Esophagus (tissue), 2 donors: ENCODE results near the gene NUAK2. TPM values are rescaled to one million over a fixed set of nuclear protein-coding genes. Genes with fewer than 3 reads are reported as not detected.
"Not testable (repeated sequence)": the region's sequence is repeated elsewhere in the genome, so short reads cannot be mapped to it uniquely, and the experiment has no call there.

Source experiments
- H3K27ac ChIP-seq, 2 donors: one replicate each; pipeline ENCODE4 v1.5.1; 2013; ENCODE audit warnings: low read depth in 2 of 2, mild to moderate bottlenecking in 2 of 2, inconsistent platforms in 1 of 2, low read length in 1 of 2, moderate library complexity in 1 of 2
- H3K27me3 ChIP-seq, 2 donors: one replicate each; pipeline ENCODE4 v1.6.1; 2013; ENCODE audit warnings: low read length in 2 of 2, control low read depth in 1 of 2, mild to moderate bottlenecking in 1 of 2; ENCODE audit not compliant: insufficient read depth in 2 of 2, control insufficient read depth in 1 of 2
- H3K36me3 ChIP-seq, 2 donors: one replicate each; pipeline ENCODE4 v1.6.1; 2013; ENCODE audit warnings: low read length in 1 of 2; ENCODE audit not compliant: control insufficient read depth in 2 of 2, insufficient read depth in 2 of 2
- H3K4me1 ChIP-seq, 2 donors: one replicate each; pipeline ENCODE4 v1.6.1; 2013; ENCODE audit warnings: low read length in 1 of 2; ENCODE audit not compliant: control insufficient read depth in 2 of 2, insufficient read depth in 2 of 2
- H3K4me3 ChIP-seq, 2 donors: one replicate each; pipeline ENCODE4 v1.5.1; 2013; ENCODE audit warnings: low read length in 2 of 2, mild to moderate bottlenecking in 2 of 2, low read depth in 1 of 2, moderate library complexity in 1 of 2
- H3K9me3 ChIP-seq, 2 donors: one replicate each; pipeline ENCODE4 v1.6.1; 2013; ENCODE audit warnings: mild to moderate bottlenecking in 2 of 2, low read depth in 1 of 2, low read length in 1 of 2, moderate library complexity in 1 of 2; ENCODE audit not compliant: control insufficient read depth in 2 of 2, insufficient read depth in 1 of 2
- whole genome bisulfite sequencing, 2 donors: extraction: QIAGEN DNeasy Blood & Tissue Kit; methylation state at CpG; one replicate each; pipeline ENCODE4 v1.1.7; 2013; 5-methylcytosine and 5-hydroxymethylcytosine counted together
- polyA plus RNA-seq, 2 donors: library from polyadenylated mRNA; stranded (reverse); fragments of 200-250 nt; gene quantifications; one replicate each; pipeline ENCODE4 v1.2.3, GENCODE V29; 2013
- donor health status: healthy with polysubstance abuse.
- donor health status: Bipolar disorder and iron deficiency.

NUAK2 gene
- polyA plus RNA-seq, 2 donors = 14.7 to 28.3 TPM

GRCh38 chr1:205280666-205281395 lies 40.7 kb downstream of the NUAK2 start:
- 95 to 98% methylated on average over 10 of the region's 10 CpGs for WGBS, 2 donors
- H3K4me3 ChIP-seq, H3K27me3 ChIP-seq, H3K9me3 ChIP-seq, H3K36me3 ChIP-seq: not testable (repeated sequence)
- H3K4me1 ChIP-seq = peaks cover 2 to 24% of the 10 kb centered on the region in 2 donors
- peak overlapping the region in 1 of 2 donors; percentile 96 for H3K27ac ChIP-seq

GRCh38 chr1:205279986-205280385 lies 41.6 kb downstream of the NUAK2 start:
- Histone ChIP-seq H3K27ac (peak overlapping the region; percentile 44 to 96), H3K4me1 (peaks cover 2 to 30% of the 10 kb centered on the region in 2 donors)

GRCh38 chr1:205276689-205277065 lies 44.9 kb downstream of the NUAK2 start:
- Histone ChIP-seq H3K27ac (peak overlapping the region in 1 of 2 donors; percentile 71), H3K27me3 (no peaks in the 10 kb centered on the region), H3K4me3 (no peak overlapping the region), H3K4me1 (peaks cover 0 to 28% of the 10 kb centered on the region in 2 donors), H3K36me3 (no peaks in the 10 kb centered on the region), H3K9me3 (no peaks in the 10 kb centered on the region)
- 44 to 62% methylated on average over 8 of the region's 8 CpGs for WGBS, 2 donors

More at GRCh38 chr1:205279986-205280385, 41.6 kb downstream of the NUAK2 start:
- 55 to 69% methylated on average over 3 of the region's 3 CpGs for WGBS, 2 donors
- H3K9me3 ChIP-seq = no peaks in the 10 kb centered on the region
- no peak overlapping the region for H3K4me3 ChIP-seq
- H3K27me3 ChIP-seq = no peaks in the 10 kb centered on the region
- no peaks in the 10 kb centered on the region for H3K36me3 ChIP-seq

GRCh38 chr1:205275916-205276688 lies 45.4 kb downstream of the NUAK2 start:
- H3K4me1 ChIP-seq = peaks cover 2 to 30% of the 10 kb centered on the region in 2 donors
- peak overlapping the region; percentile 20 to 71 for H3K27ac ChIP-seq
- no peak overlapping the region for H3K4me3 ChIP-seq
- no peaks in the 10 kb centered on the region for H3K9me3 ChIP-seq
- no peaks in the 10 kb centered on the region for H3K36me3 ChIP-seq
- no peaks in the 10 kb centered on the region for H3K27me3 ChIP-seq
- WGBS, 2 donors = 67 to 71% methylated on average over 9 of the region's 9 CpGs

- peaks cover 3 to 28% of the 10 kb centered on the region in 2 donors for H3K4me1 ChIP-seq
- no peaks in the 10 kb centered on the region for H3K27me3 ChIP-seq
- no peaks in the 10 kb centered on the region for H3K36me3 ChIP-seq
- no peak overlapping the region for H3K4me3 ChIP-seq
- peak overlapping the region; percentile 18 to 65 for H3K27ac ChIP-seq
- WGBS, 2 donors = 48 to 58% methylated on average over 3 of the region's 3 CpGs
- no peaks in the 10 kb centered on the region for H3K9me3 ChIP-seq
Measured at GRCh38 chr1:205275133-205275532, 46.4 kb downstream of the NUAK2 start.

GRCh38 chr1:205274041-205274691 lies 47.4 kb downstream of the NUAK2 start:
- Histone ChIP-seq H3K4me3 (no peak overlapping the region), H3K36me3 (no peaks in the 10 kb centered on the region), H3K27ac (peak overlapping the region in 1 of 2 donors; percentile 44), H3K9me3 (no peaks in the 10 kb centered on the region), H3K4me1 (peaks cover 3 to 28% of the 10 kb centered on the region in 2 donors), H3K27me3 (no peaks in the 10 kb centered on the region)
- WGBS, 2 donors = 79 to 80% methylated on average over 8 of the region's 8 CpGs

GRCh38 chr1:205273551-205273982 lies 48.0 kb downstream of the NUAK2 start:
- no peak overlapping the region for H3K27ac ChIP-seq
- peaks cover 3 to 28% of the 10 kb centered on the region in 2 donors for H3K4me1 ChIP-seq
- 6% methylated on average over 7 of the region's 7 CpGs for WGBS, 2 donors
- no peaks in the 10 kb centered on the region for H3K9me3 ChIP-seq
- H3K4me3 ChIP-seq = peak overlapping the region in 1 of 2 donors; percentile 2
- no peaks in the 10 kb centered on the region for H3K27me3 ChIP-seq
- H3K36me3 ChIP-seq = no peaks in the 10 kb centered on the region

- 80 to 89% methylated on average over 3 of the region's 3 CpGs for WGBS, 2 donors
- H3K27me3 ChIP-seq = no peaks in the 10 kb centered on the region
- no peaks in the 10 kb centered on the region for H3K9me3 ChIP-seq
Measured at GRCh38 chr1:205272536-205272935, 49.0 kb downstream of the NUAK2 start.

GRCh38 chr1:205271745-205272144 lies 49.8 kb downstream of the NUAK2 start:
- 83% methylated on average over 18 of the region's 18 CpGs for WGBS, 2 donors
- no peaks in the 10 kb centered on the region for H3K9me3 ChIP-seq
- no peak overlapping the region for H3K27ac ChIP-seq
- no peaks in the 10 kb centered on the region for H3K27me3 ChIP-seq
- peaks cover 3 to 31% of the 10 kb centered on the region in 2 donors for H3K4me1 ChIP-seq
- no peak overlapping the region for H3K4me3 ChIP-seq
- H3K36me3 ChIP-seq = no peaks in the 10 kb centered on the region

More at GRCh38 chr1:205272536-205272935, 49.0 kb downstream of the NUAK2 start:
- Histone ChIP-seq H3K27ac (no peak overlapping the region), H3K4me3 (no peak overlapping the region), H3K36me3 (no peaks in the 10 kb centered on the region), H3K4me1 (peaks cover 3 to 28% of the 10 kb centered on the region in 2 donors)
